ENCODE measurements around the gene BTG4. TPM values are rescaled to one million over a fixed set of nuclear protein-coding genes. Genes with fewer than 3 reads are reported as not detected.

Gene BTG4
- total and polyA plus RNA-seq, 2 experiments from 2014 or later, result 0.21 to 0.31 TPM

GRCh38 chr11:111447931-111448330 is 64.3 kb downstream of the BTG4 start:
- Mint-ChIP-seq H3K9me3 (no peaks in the 10 kb centered on the region), H3K4me1 (peaks cover 13% of the 10 kb centered on the region), H3K4me3 (no peak overlapping the region), H3K27me3 (ENCODE audit: insufficient read depth, low read depth, poor library complexity) (peaks cover 7% of the 10 kb centered on the region), H3K27ac (no peak overlapping the region), H3K36me3 (ENCODE audit: low read depth) (no peaks in the 10 kb centered on the region)
- Histone ChIP-seq H4K20me1 (replicated peaks; ENCODE audit: insufficient read depth) (no peaks in the 10 kb centered on the region), H3K36me3 (ENCODE audit: insufficient read depth) (no peaks in the 10 kb centered on the region), H3K27me3 (ENCODE audit: insufficient read depth) (no peaks in the 10 kb centered on the region), H3F3A (replicated peaks; ENCODE audit: low read depth) (no peaks in the 10 kb centered on the region), H2AFZ (no peak overlapping the region), H3K4me3 (no peak overlapping the region), H3K9me2 (ENCODE audit: insufficient read depth) (no peaks in the 10 kb centered on the region), H3K4me2 (no peak overlapping the region), H3K4me1 (ENCODE audit: insufficient read depth) (peaks cover 8% of the 10 kb centered on the region), H3K79me2 (replicated peaks; ENCODE audit: insufficient read depth) (no peaks in the 10 kb centered on the region), H3K27ac (ENCODE audit: low read depth) (no peak overlapping the region)
- no peak for TF ChIP-seq EZH2 (IDR thresholded peaks at IDR 0.05; ENCODE audit: low read depth, unreplicated experiment)
- TF ChIP-seq JUNB (IDR thresholded peaks at IDR 0.05; ENCODE audit: unreplicated experiment), result no peak
- TF ChIP-seq STAT1 (IDR thresholded peaks at IDR 0.05; ENCODE audit: unreplicated experiment), result no peak
- TF ChIP-seq CREB1 (CRISPR knock-in tag; IDR thresholded peaks at IDR 0.05; ENCODE audit: low read depth), result no peak
- TF ChIP-seq POLR2AphosphoS5 (IDR thresholded peaks at IDR 0.05; ENCODE audit: low read depth), result no peak
- TF ChIP-seq, protein P1, sequence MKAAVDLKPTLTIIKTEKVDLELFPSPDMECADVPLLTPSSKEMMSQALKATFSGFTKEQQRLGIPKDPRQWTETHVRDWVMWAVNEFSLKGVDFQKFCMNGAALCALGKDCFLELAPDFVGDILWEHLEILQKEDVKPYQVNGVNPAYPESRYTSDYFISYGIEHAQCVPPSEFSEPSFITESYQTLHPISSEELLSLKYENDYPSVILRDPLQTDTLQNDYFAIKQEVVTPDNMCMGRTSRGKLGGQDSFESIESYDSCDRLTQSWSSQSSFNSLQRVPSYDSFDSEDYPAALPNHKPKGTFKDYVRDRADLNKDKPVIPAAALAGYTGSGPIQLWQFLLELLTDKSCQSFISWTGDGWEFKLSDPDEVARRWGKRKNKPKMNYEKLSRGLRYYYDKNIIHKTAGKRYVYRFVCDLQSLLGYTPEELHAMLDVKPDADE (IDR thresholded peaks at IDR 0.05), result no peak
- TF ChIP-seq NANOG (IDR thresholded peaks at IDR 0.05; ENCODE audit: borderline replicate concordance), result no peak
- TF ChIP-seq, protein P2, sequence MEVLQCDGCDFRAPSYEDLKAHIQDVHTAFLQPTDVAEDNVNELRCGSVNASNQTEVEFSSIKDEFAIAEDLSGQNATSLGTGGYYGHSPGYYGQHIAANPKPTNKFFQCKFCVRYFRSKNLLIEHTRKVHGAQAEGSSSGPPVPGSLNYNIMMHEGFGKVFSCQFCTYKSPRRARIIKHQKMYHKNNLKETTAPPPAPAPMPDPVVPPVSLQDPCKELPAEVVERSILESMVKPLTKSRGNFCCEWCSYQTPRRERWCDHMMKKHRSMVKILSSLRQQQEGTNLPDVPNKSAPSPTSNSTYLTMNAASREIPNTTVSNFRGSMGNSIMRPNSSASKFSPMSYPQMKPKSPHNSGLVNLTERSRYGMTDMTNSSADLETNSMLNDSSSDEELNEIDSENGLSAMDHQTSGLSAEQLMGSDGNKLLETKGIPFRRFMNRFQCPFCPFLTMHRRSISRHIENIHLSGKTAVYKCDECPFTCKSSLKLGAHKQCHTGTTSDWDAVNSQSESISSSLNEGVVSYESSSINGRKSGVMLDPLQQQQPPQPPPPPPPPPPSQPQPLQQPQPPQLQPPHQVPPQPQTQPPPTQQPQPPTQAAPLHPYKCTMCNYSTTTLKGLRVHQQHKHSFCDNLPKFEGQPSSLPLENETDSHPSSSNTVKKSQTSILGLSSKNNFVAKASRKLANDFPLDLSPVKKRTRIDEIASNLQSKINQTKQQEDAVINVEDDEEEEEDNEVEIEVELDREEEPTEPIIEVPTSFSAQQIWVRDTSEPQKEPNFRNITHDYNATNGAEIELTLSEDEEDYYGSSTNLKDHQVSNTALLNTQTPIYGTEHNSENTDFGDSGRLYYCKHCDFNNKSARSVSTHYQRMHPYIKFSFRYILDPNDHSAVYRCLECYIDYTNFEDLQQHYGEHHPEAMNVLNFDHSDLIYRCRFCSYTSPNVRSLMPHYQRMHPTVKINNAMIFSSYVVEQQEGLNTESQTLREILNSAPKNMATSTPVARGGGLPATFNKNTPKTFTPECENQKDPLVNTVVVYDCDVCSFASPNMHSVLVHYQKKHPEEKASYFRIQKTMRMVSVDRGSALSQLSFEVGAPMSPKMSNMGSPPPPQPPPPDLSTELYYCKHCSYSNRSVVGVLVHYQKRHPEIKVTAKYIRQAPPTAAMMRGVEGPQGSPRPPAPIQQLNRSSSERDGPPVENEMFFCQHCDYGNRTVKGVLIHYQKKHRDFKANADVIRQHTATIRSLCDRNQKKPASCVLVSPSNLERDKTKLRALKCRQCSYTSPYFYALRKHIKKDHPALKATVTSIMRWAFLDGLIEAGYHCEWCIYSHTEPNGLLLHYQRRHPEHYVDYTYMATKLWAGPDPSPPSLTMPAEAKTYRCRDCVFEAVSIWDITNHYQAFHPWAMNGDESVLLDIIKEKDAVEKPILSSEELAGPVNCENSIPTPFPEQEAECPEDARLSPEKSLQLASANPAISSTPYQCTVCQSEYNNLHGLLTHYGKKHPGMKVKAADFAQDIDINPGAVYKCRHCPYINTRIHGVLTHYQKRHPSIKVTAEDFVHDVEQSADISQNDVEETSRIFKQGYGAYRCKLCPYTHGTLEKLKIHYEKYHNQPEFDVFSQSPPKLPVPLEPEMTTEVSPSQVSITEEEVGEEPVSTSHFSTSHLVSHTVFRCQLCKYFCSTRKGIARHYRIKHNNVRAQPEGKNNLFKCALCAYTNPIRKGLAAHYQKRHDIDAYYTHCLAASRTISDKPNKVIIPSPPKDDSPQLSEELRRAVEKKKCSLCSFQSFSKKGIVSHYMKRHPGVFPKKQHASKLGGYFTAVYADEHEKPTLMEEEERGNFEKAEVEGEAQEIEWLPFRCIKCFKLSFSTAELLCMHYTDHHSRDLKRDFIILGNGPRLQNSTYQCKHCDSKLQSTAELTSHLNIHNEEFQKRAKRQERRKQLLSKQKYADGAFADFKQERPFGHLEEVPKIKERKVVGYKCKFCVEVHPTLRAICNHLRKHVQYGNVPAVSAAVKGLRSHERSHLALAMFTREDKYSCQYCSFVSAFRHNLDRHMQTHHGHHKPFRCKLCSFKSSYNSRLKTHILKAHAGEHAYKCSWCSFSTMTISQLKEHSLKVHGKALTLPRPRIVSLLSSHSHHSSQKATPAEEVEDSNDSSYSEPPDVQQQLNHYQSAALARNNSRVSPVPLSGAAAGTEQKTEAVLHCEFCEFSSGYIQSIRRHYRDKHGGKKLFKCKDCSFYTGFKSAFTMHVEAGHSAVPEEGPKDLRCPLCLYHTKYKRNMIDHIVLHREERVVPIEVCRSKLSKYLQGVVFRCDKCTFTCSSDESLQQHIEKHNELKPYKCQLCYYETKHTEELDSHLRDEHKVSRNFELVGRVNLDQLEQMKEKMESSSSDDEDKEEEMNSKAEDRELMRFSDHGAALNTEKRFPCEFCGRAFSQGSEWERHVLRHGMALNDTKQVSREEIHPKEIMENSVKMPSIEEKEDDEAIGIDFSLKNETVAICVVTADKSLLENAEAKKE (CRISPR knock-in tag; IDR thresholded peaks at IDR 0.05), result no peak
- TF ChIP-seq ZNF331 (CRISPR knock-in tag; IDR thresholded peaks at IDR 0.05; ENCODE audit: low read depth), result no peak
- TF ChIP-seq ZNF114 (CRISPR knock-in tag; IDR thresholded peaks at IDR 0.05), result no peak
- TF ChIP-seq EZH2phosphoT487 (IDR thresholded peaks at IDR 0.05; ENCODE audit: unreplicated experiment), result no peak
- TF ChIP-seq, protein P3, sequence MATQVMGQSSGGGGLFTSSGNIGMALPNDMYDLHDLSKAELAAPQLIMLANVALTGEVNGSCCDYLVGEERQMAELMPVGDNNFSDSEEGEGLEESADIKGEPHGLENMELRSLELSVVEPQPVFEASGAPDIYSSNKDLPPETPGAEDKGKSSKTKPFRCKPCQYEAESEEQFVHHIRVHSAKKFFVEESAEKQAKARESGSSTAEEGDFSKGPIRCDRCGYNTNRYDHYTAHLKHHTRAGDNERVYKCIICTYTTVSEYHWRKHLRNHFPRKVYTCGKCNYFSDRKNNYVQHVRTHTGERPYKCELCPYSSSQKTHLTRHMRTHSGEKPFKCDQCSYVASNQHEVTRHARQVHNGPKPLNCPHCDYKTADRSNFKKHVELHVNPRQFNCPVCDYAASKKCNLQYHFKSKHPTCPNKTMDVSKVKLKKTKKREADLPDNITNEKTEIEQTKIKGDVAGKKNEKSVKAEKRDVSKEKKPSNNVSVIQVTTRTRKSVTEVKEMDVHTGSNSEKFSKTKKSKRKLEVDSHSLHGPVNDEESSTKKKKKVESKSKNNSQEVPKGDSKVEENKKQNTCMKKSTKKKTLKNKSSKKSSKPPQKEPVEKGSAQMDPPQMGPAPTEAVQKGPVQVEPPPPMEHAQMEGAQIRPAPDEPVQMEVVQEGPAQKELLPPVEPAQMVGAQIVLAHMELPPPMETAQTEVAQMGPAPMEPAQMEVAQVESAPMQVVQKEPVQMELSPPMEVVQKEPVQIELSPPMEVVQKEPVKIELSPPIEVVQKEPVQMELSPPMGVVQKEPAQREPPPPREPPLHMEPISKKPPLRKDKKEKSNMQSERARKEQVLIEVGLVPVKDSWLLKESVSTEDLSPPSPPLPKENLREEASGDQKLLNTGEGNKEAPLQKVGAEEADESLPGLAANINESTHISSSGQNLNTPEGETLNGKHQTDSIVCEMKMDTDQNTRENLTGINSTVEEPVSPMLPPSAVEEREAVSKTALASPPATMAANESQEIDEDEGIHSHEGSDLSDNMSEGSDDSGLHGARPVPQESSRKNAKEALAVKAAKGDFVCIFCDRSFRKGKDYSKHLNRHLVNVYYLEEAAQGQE (IDR thresholded peaks at IDR 0.05; ENCODE audit: unreplicated experiment), result no peak
- no peak for TF ChIP-seq CTCF (conservative IDR thresholded peaks at IDR 0.05; ENCODE audit: low read depth in 2 of 2)
- no peak for ATAC-seq
- DNase-seq (ENCODE audit: low spot score), result no peak

Measured in GM23338 (cell line).